Fibroblast of lung (primary cell): ENCODE results near the gene CCL7. TPM values are rescaled to one million over a fixed set of nuclear protein-coding genes. Genes with fewer than 3 reads are reported as not detected.
A peak's percentile ranks its signal among the peaks of the same experiment; 100 is the strongest.

ENCODE experiments used
- DNase-seq, 2 donors: peaks; one replicate each; pipeline versions ENCODE4 v3.0.0 to v3.0.0-alpha.2; 2010; ENCODE audit warnings: low read depth in 2 of 2
- H2AFZ ChIP-seq: 2 replicates; pipeline ENCODE4 v1.5.1; 2012; ENCODE audit warnings: low read length, control low read depth, inconsistent platforms
- H3K27ac ChIP-seq: 2 replicates; pipeline ENCODE4 v1.5.1; 2011; ENCODE audit warnings: low read length, control low read depth; ENCODE audit not compliant: insufficient read depth
- H3K27me3 ChIP-seq: 2 replicates; pipeline ENCODE4 v1.5.1; 2011; ENCODE audit warnings: mild to moderate bottlenecking, low read length; ENCODE audit not compliant: control insufficient read depth, insufficient read depth
- H3K36me3 ChIP-seq: 2 replicates; pipeline ENCODE4 v1.5.1; 2011; ENCODE audit warnings: low read length; ENCODE audit not compliant: control insufficient read depth, insufficient read depth
- H3K4me1 ChIP-seq: 2 replicates; pipeline ENCODE4 v1.5.1; 2011; ENCODE audit warnings: low read length; ENCODE audit not compliant: control insufficient read depth, insufficient read depth; ENCODE audit errors: extremely low read depth
- H3K4me2 ChIP-seq: 2 replicates; pipeline ENCODE4 v1.5.1; 2011; ENCODE audit warnings: low read length, control low read depth; ENCODE audit not compliant: insufficient read depth; ENCODE audit errors: extremely low read depth
- H3K4me3 ChIP-seq, 4 experiments: fragments of 200-600 bp in 1 of 4; sonication (generic) in 1 of 4; replicated peaks in 1 of 4; 2 replicates each; pipeline ENCODE4 v1.5.1; 2011 to 2016; ENCODE audit warnings: low read length in 4 of 4, low read depth in 3 of 4, mild to moderate bottlenecking in 3 of 4, control low read depth in 2 of 4, inconsistent platforms in 1 of 4, mixed read lengths in 1 of 4; ENCODE audit not compliant: insufficient read depth in 1 of 4; ENCODE audit errors: control extremely low read depth in 1 of 4
- H3K79me2 ChIP-seq: 2 replicates; pipeline ENCODE4 v1.5.1; 2012; ENCODE audit warnings: mild to moderate bottlenecking, low read length, inconsistent platforms; ENCODE audit not compliant: control insufficient read depth, insufficient read depth
- H3K9ac ChIP-seq: 2 replicates; pipeline ENCODE4 v1.5.1; 2011; ENCODE audit warnings: mild to moderate bottlenecking, low read length, control low read depth; ENCODE audit not compliant: insufficient read depth
- H3K9me3 ChIP-seq: 2 replicates; pipeline ENCODE4 v1.5.1; 2012; ENCODE audit warnings: low read depth, low read length; ENCODE audit not compliant: control insufficient read depth, insufficient read depth
- H4K20me1 ChIP-seq: 2 replicates; pipeline ENCODE4 v1.5.1; 2011; ENCODE audit warnings: low read length; ENCODE audit not compliant: control insufficient read depth, insufficient read depth; ENCODE audit errors: extremely low read depth
- CTCF ChIP-seq, 2 donors: IDR thresholded peaks in 1 of 2; conservative IDR thresholded peaks in 1 of 2; 1 replicate in 1 of 2; 2 replicates in 1 of 2; pipeline ENCODE4 v1.5.1; 2011 to 2012; ENCODE audit warnings: low read length in 2 of 2, control low read depth in 1 of 2, inconsistent platforms in 1 of 2, low read depth in 1 of 2, mild to moderate bottlenecking in 1 of 2
- EZH2 ChIP-seq: IDR thresholded peaks from 2 replicates; pipeline ENCODE4 v1.5.1; 2012; ENCODE audit warnings: low read length, control low read depth, mild to moderate bottlenecking; ENCODE audit errors: missing control alignments
- polyA plus RNA-seq, 2 donors: library from polyadenylated mRNA; depleted of rRNA in 1 of 2; stranded (reverse) in 1 of 2; unstranded in 1 of 2; fragments of >200 nt; gene quantifications; 2 replicates each; pipeline ENCODE4 v1.2.1, GENCODE V29; 2011 to 2012; ENCODE audit warnings: missing spikeins in 1 of 2
- total RNA-seq: library from RNA; depleted of rRNA; stranded (reverse); fragments of >200 nt; gene quantifications from 2 replicates; pipeline ENCODE4 v1.2.1, GENCODE V29; 2014

The CCL7 gene
- total and polyA plus RNA-seq, 2 donors (not counting 1 experiment from before 2014, with no cell fraction given): 0.33 to 0.81 TPM

GRCh38 chr17:34253139-34253525 lies 16.9 kb upstream of the CCL7 start:
- no peak for DNase-seq
- H3K4me3 ChIP-seq: no peak overlapping the region
- H3K4me1 ChIP-seq: peaks cover 40% of the 10 kb centered on the region
- H3K4me2 ChIP-seq: no peak overlapping the region
- no peak for TF ChIP-seq EZH2
- TF ChIP-seq CTCF (conservative IDR thresholded peaks at IDR 0.05 in 1 of 2, IDR thresholded peaks at IDR 0.05 in 1 of 2; ENCODE audit: low read depth in 1 of 2, low read length in 2 of 2): no peak
- H4K20me1 ChIP-seq: no peaks in the 10 kb centered on the region
- no peak overlapping the region for H3K9ac ChIP-seq
- H3K36me3 ChIP-seq: no peaks in the 10 kb centered on the region
- H3K79me2 ChIP-seq: no peaks in the 10 kb centered on the region
- H3K27me3 ChIP-seq: no peaks in the 10 kb centered on the region
- no peak overlapping the region for H2AFZ ChIP-seq
- peak overlapping the region; percentile 65 for H3K27ac ChIP-seq
- H3K9me3 ChIP-seq: no peaks in the 10 kb centered on the region

- no peak overlapping the region for H2AFZ ChIP-seq
- peak overlapping the region in 1 of 4 experiments; percentile 66 for H3K4me3 ChIP-seq
- H3K4me2 ChIP-seq: peak overlapping the region; percentile 96
- peaks cover 38% of the 10 kb centered on the region for H3K4me1 ChIP-seq
- no peaks in the 10 kb centered on the region for H3K27me3 ChIP-seq
- H3K27ac ChIP-seq: peak overlapping the region; percentile 65
- DNase-seq: peak; percentile 45 to 97
- no peaks in the 10 kb centered on the region for H4K20me1 ChIP-seq
- TF ChIP-seq CTCF (conservative IDR thresholded peaks at IDR 0.05 in 1 of 2, IDR thresholded peaks at IDR 0.05 in 1 of 2; ENCODE audit: low read depth in 1 of 2, low read length in 2 of 2) (no peak), EZH2 (no peak)
- no peaks in the 10 kb centered on the region for H3K9me3 ChIP-seq
- no peaks in the 10 kb centered on the region for H3K36me3 ChIP-seq
- H3K9ac ChIP-seq: peak overlapping the region; percentile 32
- no peaks in the 10 kb centered on the region for H3K79me2 ChIP-seq
These were observed 15.9 kb upstream of the CCL7 start for GRCh38 chr17:34254146-34254545.

GRCh38 chr17:34254651-34255380 lies 15.2 kb upstream of the CCL7 start, which contains the start of gene CCL2:
CCL2 (plus strand) TSS chr17:34255285; CDS start chr17:34255350, 65 bp downstream.
- peak within 1 kb of the TSS; percentile 96 for H3K4me2 ChIP-seq
- peak within 1 kb of the TSS; percentile 65 for H3K27ac ChIP-seq
- no peaks in the 10 kb centered on the region for H4K20me1 ChIP-seq
- peak within 1 kb of the TSS; percentile 75 for H2AFZ ChIP-seq
- peak within 1 kb of the TSS; percentile 55 for H3K9ac ChIP-seq
- H3K4me1 ChIP-seq: peaks cover 34% of the 10 kb centered on the region
- TF ChIP-seq CTCF (conservative IDR thresholded peaks at IDR 0.05 in 1 of 2, IDR thresholded peaks at IDR 0.05 in 1 of 2; ENCODE audit: low read depth in 1 of 2, low read length in 2 of 2): no peak
- TF ChIP-seq EZH2: no peak
- H3K4me3 ChIP-seq: peak within 1 kb of the TSS; percentile 51 to 66 (median 55)
- no peaks in the 10 kb centered on the region for H3K36me3 ChIP-seq
- peak; percentile 66 to 90 for DNase-seq
- H3K79me2 ChIP-seq: no peaks in the 10 kb centered on the region
- H3K9me3 ChIP-seq: no peaks in the 10 kb centered on the region
- no peaks in the 10 kb centered on the region for H3K27me3 ChIP-seq
